ENCODE measurements around the gene PTPRA.

Gene PTPRA

GRCh38 chr20:2859330-2860121 is 13.8 kb upstream of the PTPRA start:
- DNase-seq: no peak

GRCh38 chr20:2864626-2865025 is 8.7 kb upstream of the PTPRA start:
- no peak for DNase-seq

GRCh38 chr20:2865101-2865500 is 8.2 kb upstream of the PTPRA start:
- DNase-seq: no peak

GRCh38 chr20:2865630-2866029 is 7.7 kb upstream of the PTPRA start:
- no peak for DNase-seq

GRCh38 chr20:2866236-2866635 is 7.0 kb upstream of the PTPRA start:
- DNase-seq: no peak

- no peak for DNase-seq
Measured at GRCh38 chr20:2867081-2867864, 6.0 kb upstream of the PTPRA start.

GRCh38 chr20:2869381-2869780 is 3.9 kb upstream of the PTPRA start:
- no peak for DNase-seq

- no peak for DNase-seq
Measured at GRCh38 chr20:2871111-2871465, 2.2 kb upstream of the PTPRA start.

- peak; percentile 29 for DNase-seq
Measured at GRCh38 chr20:2871661-2872458, 1.4 kb upstream of the PTPRA start.

- peak; percentile 70 for DNase-seq
Measured at GRCh38 chr20:2872459-2873009, 747 bp upstream of the PTPRA start.

- DNase-seq: peak; percentile 64
Measured at GRCh38 chr20:2873747-2874041, 413 bp downstream of the PTPRA start.

- no peak for DNase-seq
Measured at GRCh38 chr20:2874456-2874855, 1.2 kb downstream of the PTPRA start.

GRCh38 chr20:2875690-2876203 is 2.5 kb downstream of the PTPRA start:
- no peak for DNase-seq

GRCh38 chr20:2878515-2878914 is 5.2 kb downstream of the PTPRA start:
- DNase-seq: no peak

GRCh38 chr20:2879146-2879545 is 5.9 kb downstream of the PTPRA start:
- no peak for DNase-seq

- DNase-seq: no peak
Measured at GRCh38 chr20:2880650-2881049, 7.4 kb downstream of the PTPRA start.

- no peak for DNase-seq
Measured at GRCh38 chr20:2883726-2884637, 10.7 kb downstream of the PTPRA start.

GRCh38 chr20:2887715-2888114 is 14.4 kb downstream of the PTPRA start:
- no peak for DNase-seq

GRCh38 chr20:2888224-2888955 is 15.1 kb downstream of the PTPRA start:
- no peak for DNase-seq

GRCh38 chr20:2889209-2889608 is 15.9 kb downstream of the PTPRA start:
- no peak for DNase-seq

GRCh38 chr20:2889797-2890196 is 16.5 kb downstream of the PTPRA start:
- DNase-seq: no peak
